MCF 10A (cell line): ENCODE measurements around the gene ELOVL5. TPM values are rescaled to one million over a fixed set of nuclear protein-coding genes. Genes with fewer than 3 reads are reported as not detected.

Experiments used
- BruUV-seq: library from RNA; stranded (reverse); fragments of 400-500 nt; replicated peaks from 2 replicates; lab custom pipeline; 2021; lab: Mats Ljungman, UMichigan
- CTCF ChIA-PET: fragments of 300-600 bp; sonication (Branson Sonifier 250); formaldehyde crosslinking; extraction: SDS; loops from one replicate; lab custom pipeline; 2021; ENCODE audit warnings: antibody characterized with exemption, inconsistent platforms; lab: Yijun Ruan, JAX
- POLR2A ChIA-PET: fragments of 300-600, 350-650 bp; sonication (Branson Sonifier 250); formaldehyde crosslinking; extraction: SDS; loops from one replicate; lab custom pipeline; 2020; ENCODE audit warnings: antibody characterized with exemption, inconsistent platforms; lab: Yijun Ruan, JAX
- DNase-seq: peaks from one replicate; pipeline ENCODE4 v3.0.0-alpha.2; 2018; ENCODE audit not compliant: unreplicated experiment
- H3K27ac Mint-ChIP-seq: one replicate; pipeline ENCODE4 v1.8.0; 2022; ENCODE audit warnings: mild to moderate bottlenecking, low read depth, mixed read lengths; ENCODE audit not compliant: unreplicated experiment
- H3K27me3 Mint-ChIP-seq: one replicate; pipeline ENCODE4 v1.8.0; 2022; ENCODE audit warnings: mixed read lengths; ENCODE audit not compliant: insufficient read depth, unreplicated experiment
- H3K36me3 Mint-ChIP-seq: one replicate; pipeline ENCODE4 v1.8.0; 2022; ENCODE audit warnings: mild to moderate bottlenecking, moderate library complexity, mixed read lengths; ENCODE audit not compliant: insufficient read depth, unreplicated experiment
- H3K4me1 Mint-ChIP-seq: one replicate; pipeline ENCODE4 v1.8.0; 2022; ENCODE audit warnings: mixed read lengths; ENCODE audit not compliant: insufficient read depth, unreplicated experiment
- H3K4me3 Mint-ChIP-seq: one replicate; pipeline ENCODE4 v1.8.0; 2022; ENCODE audit warnings: mild to moderate bottlenecking, moderate library complexity, mixed read lengths; ENCODE audit not compliant: unreplicated experiment
- H3K9me3 Mint-ChIP-seq: one replicate; pipeline ENCODE4 v1.8.0; 2022; ENCODE audit warnings: mixed read lengths; ENCODE audit not compliant: unreplicated experiment
- CTCF ChIP-seq: fragments of 200-600 bp; IDR thresholded peaks from one replicate; pipeline ENCODE4 v1.8.0; 2022; ENCODE audit warnings: antibody characterized with exemption, mild to moderate bottlenecking; ENCODE audit not compliant: unreplicated experiment
- intact Hi-C: fragments of 100-400 bp; cut with micrococcal nuclease; formaldehyde crosslinking; loops from 2 replicates; pipeline ENCODE4 v1.14.1; 2022
- total RNA-seq: library from RNA; stranded (reverse); gene quantifications from 2 replicates; pipeline ENCODE4 v1.2.3, GENCODE V29; 2022

The ELOVL5 gene
- total RNA-seq, 1 experiment from 2014 or later: 58.3 TPM

- CTCF ChIA-PET: interaction anchor here (0.5 kb wide), 1 partner anchor 122 kb away, joined by 3 read pairs; no protein-coding TSS in a partner anchor
- no peak overlapping the region for H3K27ac Mint-ChIP-seq
- intact Hi-C loops: no loop called here
- H3K4me1 Mint-ChIP-seq: no peaks in the 10 kb centered on the region
- no peaks in the 10 kb centered on the region for H3K36me3 Mint-ChIP-seq
- BruUV-seq: no TSS peak
- POLR2A ChIA-PET: interaction anchor here (0.6 to 1.0 kb wide), 2 partner anchors 12 to 45 kb away, joined by 3 to 4 read pairs; no protein-coding TSS in a partner anchor
- no peaks in the 10 kb centered on the region for H3K9me3 Mint-ChIP-seq
- no peak overlapping the region for H3K4me3 Mint-ChIP-seq
- TF ChIP-seq CTCF: no peak
- DNase-seq: no peak
- H3K27me3 Mint-ChIP-seq: no peaks in the 10 kb centered on the region
These were observed 110.4 kb downstream of the ELOVL5 start for GRCh38 chr6:53238311-53238710.

- Mint-ChIP-seq H3K27me3 (no peaks in the 10 kb centered on the region), H3K36me3 (no peaks in the 10 kb centered on the region)
- BruUV-seq: no TSS peak
These were observed 112.5 kb downstream of the ELOVL5 start for GRCh38 chr6:53236241-53236640.

GRCh38 chr6:53235508-53235907 lies 113.2 kb downstream of the ELOVL5 start:
- BruUV-seq: no TSS peak
- TF ChIP-seq CTCF: no peak
- Mint-ChIP-seq H3K27ac (no peak overlapping the region), H3K27me3 (no peaks in the 10 kb centered on the region), H3K36me3 (no peaks in the 10 kb centered on the region), H3K4me3 (no peak overlapping the region), H3K9me3 (no peaks in the 10 kb centered on the region), H3K4me1 (no peaks in the 10 kb centered on the region)
- POLR2A ChIA-PET: no interaction called here
- CTCF ChIA-PET: no interaction called here
- no peak for DNase-seq
- intact Hi-C loops: no loop called here

More at GRCh38 chr6:53236241-53236640, 112.5 kb downstream of the ELOVL5 start:
- intact Hi-C loops: no loop called here
- ChIA-PET CTCF (no interaction called here), POLR2A (no interaction called here)
- H3K27ac Mint-ChIP-seq: no peak overlapping the region
- TF ChIP-seq CTCF: no peak
- DNase-seq: no peak
- no peaks in the 10 kb centered on the region for H3K9me3 Mint-ChIP-seq
- no peak overlapping the region for H3K4me3 Mint-ChIP-seq
- no peaks in the 10 kb centered on the region for H3K4me1 Mint-ChIP-seq

- Mint-ChIP-seq H3K9me3 (no peaks in the 10 kb centered on the region), H3K36me3 (no peaks in the 10 kb centered on the region), H3K4me3 (no peak overlapping the region), H3K4me1 (no peaks in the 10 kb centered on the region), H3K27me3 (no peaks in the 10 kb centered on the region), H3K27ac (no peak overlapping the region)
- DNase-seq: no peak
- POLR2A ChIA-PET: no interaction called here
- CTCF ChIA-PET: no interaction called here
- intact Hi-C loops: no loop called here
- no TSS peak for BruUV-seq
- no peak for TF ChIP-seq CTCF
These were observed 115.4 kb downstream of the ELOVL5 start for GRCh38 chr6:53233309-53233708.
